HG03457 (cell line): ENCODE data around the gene LIN37.
"Not testable (repeated sequence)": the region's sequence is repeated elsewhere in the genome, so short reads cannot be mapped to it uniquely, and the experiment has no call there.

Source experiments
- ATAC-seq: cut with Tn5 transposase; IDR thresholded peaks from one replicate; pipeline ENCODE4 v1.9.1; 2021; ENCODE audit warnings: moderate number of reproducible peaks; ENCODE audit not compliant: unreplicated experiment

LIN37 gene

DNA sequence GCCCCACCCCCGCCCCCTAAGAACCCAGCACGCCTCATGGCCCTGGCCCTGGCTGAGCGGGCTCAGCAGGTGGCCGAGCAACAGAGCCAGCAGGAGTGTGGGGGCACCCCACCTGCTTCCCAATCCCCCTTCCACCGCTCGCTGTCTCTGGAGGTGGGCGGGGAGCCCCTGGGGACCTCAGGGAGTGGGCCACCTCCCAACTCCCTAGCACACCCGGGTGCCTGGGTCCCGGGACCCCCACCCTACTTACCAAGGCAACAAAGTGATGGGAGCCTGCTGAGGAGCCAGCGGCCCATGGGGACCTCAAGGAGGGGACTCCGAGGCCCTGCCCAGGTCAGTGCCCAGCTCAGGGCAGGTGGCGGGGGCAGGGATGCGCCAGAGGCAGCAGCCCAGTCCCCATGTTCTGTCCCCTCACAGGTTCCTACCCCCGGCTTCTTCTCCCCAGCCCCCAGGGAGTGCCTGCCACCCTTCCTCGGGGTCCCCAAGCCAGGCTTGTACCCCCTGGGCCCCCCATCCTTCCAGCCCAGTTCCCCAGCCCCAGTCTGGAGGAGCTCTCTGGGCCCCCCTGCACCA lies 38.9 kb downstream of the LIN37 start:
- ATAC-seq: no peak

GRCh38 chr19:35788205-35788960 lies 40.0 kb downstream of the LIN37 start:
- ATAC-seq: no peak

- ATAC-seq: no peak
Measured at GRCh38 chr19:35789195-35789977, 41.0 kb downstream of the LIN37 start.

DNA sequence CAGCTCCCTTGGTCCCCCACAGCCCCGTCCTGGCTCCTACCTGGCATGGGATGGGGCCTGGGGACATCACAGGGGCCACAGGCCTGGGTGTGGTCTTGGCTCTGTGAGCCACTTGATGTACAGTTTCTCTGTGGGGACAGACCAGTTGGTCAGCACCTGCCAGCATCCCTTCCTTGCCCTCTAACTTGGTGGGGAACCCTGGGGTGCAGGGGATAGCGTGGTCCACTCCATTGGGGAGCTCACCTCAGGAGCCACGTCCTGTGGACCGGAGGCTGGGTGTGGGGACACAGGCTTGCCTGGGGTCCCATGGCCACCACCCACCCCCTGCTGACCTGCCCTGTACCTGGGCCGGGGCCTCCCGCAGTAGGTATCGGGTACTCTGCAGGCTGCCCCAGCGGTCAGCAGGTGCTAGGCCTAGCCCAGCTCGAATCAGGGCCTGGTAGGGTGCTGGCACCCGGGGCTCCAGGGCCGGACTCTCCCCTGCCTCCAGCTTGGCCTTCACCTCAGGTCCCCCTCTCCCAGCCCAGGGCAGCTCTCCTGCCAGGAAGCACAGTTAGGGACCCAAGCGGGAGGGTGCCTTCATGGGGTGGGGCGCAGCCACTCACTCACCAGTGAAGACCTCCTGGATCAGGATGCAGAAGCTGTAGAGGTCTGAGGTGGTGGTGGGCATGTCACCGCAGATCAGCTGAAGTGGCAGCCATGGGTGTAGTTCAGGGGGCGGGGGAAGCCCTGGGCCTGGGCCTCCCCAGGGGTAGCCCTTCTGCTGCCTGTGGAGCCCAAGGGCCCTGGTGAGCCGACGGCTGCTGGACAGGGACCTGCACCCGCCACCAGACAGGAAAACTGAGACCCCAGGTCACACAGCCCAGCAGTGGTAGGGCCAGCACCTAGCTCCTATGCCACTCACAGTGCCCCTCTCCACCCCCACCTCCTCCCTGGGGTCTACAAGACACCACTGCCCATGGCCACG lies 41.9 kb downstream of the LIN37 start:
- no peak for ATAC-seq

GRCh38 chr19:35790981-35791813 lies 42.8 kb downstream of the LIN37 start:
- ATAC-seq: no peak

DNA sequence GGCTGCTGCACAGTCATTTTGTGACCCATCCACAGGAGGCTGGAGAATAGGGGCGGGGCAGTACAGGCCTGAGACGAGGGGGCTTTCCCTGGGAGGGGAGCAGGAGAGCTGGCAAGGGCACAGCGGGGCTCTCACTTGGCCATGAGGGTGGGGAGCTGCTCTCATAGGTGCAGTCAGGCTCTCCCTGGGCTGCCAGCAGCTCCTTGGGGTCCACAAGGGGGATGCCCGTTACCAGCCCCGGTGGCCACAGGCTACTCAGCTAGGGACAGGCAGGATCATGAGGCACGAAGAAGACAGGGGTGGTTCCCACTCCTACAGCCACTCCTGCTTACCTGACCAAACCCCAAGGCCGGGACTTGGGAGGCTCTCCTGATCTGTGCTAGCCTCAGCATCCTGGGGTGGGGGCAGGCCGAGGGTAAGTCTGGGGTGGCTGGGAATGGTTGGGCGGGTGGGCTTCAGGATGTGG lies 43.5 kb downstream of the LIN37 start:
- ATAC-seq: no peak

DNA sequence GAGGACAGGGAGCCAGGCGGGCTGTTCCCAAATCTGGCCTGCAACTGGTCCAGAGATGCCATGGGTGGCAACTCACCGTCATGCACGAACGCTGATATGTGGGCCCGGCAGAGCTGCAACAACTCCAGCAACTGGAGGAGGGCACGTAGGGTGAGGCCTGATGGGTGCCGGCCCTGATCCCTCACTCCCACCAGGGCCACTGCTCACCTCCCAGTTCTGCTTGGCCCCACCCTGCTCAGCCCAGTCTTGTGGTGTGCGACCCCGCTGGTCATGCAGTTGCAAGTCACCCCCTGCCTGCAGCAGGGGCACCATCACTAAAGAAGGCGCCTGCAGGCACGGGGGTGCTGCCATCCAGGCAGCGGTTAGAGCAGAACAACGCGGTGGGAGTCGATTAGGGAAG lies 43.9 kb downstream of the LIN37 start:
- no peak for ATAC-seq

GRCh38 chr19:35792888-35793287 lies 44.5 kb downstream of the LIN37 start:
- ATAC-seq: no peak

DNA sequence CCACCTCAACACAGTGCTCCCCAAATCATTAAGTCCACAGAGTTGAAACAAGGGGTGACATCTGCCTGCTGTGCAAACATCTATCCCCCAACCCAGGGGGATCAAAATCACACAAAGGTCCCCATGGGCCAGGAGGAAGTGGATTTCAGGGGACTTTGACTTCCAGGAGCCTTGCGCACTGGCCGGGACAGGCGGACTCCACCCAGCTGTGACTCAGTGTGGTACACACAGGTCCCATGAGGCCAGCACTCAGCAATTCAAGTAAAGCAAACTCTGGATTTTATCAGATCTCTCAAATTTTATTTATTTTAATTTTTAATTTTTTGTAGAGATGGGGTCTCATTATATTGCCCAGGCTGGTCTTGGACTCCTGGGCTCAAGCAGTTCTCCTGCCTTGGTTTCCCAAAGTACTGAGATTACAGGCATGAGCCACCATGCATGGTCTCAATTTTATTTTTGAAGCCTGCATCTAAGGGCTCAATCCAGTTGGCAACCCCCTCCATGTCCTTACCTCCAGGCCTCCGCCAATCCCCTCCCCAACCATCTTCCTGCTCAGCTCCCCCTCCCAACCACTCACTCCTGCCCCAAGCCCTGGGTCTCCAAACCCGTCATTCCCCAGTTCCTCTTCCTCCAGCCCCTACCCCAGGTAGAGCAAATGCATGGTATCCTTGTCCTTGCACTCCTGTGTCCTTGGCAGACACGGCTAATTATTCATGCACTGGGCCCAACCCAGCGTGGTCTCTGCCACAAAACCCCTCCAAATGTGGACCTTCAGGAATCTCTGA lies 45.2 kb downstream of the LIN37 start:
- ATAC-seq: no peak

- not testable (repeated sequence) for ATAC-seq
Measured at GRCh38 chr19:35795564-35795963, 47.2 kb downstream of the LIN37 start.

DNA sequence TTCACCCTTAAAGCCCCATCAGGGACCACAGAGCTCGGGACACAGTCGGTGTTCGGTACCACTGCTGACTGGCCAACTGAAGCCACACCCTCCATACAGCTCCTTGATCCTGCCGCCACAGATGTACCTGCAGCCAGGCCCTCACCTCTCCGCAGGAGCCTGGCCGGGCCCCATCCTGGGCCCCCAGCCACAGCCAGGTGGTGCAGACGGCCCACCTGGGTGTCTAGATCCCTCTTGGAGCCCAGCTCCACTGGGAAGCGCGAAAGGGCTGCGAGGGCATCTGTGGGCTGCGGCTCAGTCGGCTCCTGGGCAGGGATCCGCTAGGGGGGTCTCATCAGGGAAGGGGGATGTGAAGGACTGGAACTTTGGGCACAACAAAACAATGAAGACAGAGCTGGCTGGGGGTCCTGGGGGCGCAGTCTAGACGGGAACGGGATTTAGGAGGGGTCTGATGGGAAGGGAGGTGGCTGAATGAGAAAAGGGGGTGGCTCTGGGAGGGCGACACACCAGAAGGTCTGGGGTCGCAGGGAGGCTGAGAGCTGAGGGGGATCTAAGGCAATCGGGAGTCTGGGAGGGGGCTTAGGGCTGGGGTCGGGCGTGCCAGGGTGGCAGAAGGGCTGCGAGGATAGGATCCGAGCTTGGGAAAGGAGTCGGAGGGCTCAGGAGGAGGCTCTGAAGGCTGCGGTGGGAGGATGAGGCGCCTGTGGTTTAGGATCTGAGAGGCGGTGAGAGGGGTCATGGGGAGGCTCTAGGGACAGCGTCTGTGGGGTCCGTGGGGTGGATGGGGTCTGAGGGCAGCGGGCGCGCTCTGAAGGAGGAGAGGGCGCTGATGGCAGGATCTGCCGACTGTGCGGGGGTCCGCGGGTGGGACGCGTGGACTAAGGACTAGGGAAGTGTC lies 48.5 kb downstream of the LIN37 start:
- ATAC-seq: no peak

DNA sequence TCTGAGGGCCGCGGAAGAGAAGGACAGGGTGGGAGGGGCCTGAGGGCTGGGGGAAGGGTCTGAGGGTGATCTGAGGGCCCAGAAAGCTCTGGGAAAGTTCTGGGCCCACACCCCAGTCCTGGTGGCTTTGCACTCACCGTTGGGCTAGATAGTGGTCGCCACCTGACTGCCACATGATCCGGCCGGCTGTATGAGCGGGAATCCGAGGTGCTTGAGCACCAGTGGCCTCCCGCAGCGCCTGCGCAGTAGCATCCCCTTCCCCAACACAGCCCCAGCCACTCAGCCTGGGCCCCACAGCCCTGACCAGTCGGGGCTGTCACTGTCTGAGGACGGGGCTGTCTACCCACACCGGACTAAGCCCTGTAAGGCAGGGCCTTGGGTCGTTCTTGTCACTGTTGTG lies 49.3 kb downstream of the LIN37 start:
- no peak for ATAC-seq

DNA sequence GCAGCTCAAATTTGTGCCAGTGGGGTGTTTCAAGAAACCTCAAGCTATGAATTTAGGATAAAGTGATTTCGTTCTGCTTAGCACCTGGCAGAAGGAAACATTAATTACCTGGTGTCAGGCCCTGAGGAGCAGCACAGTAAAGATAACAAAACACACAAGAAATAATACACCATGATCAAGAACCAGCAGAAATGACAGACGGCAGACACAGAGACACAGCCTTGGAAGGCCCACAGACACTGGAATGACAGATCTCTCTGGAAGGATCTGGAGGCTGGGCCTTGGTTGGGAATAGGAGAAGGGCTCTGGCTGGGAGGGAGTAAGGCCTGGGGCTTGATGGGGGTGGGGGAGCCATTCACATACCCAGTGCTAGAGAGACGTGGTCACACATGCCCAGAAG lies 53.5 kb downstream of the LIN37 start:
- no peak for ATAC-seq
